Keratinocyte (primary cell): Measurements from ENCODE around the gene NAALADL2.

Source experiments
- CTCF ChIP-seq, 3 experiments: IDR thresholded peaks in 1 of 3; conservative IDR thresholded peaks in 1 of 3; optimal IDR thresholded peaks in 1 of 3; 2 replicates in 2 of 3; 3 replicates in 1 of 3; pipeline versions ENCODE3 to v1.5.1; 2011; ENCODE audit warnings: low read length in 3 of 3, mild to moderate bottlenecking in 3 of 3, moderate library complexity in 2 of 3, control low read depth in 1 of 3, inconsistent platforms in 1 of 3; ENCODE audit not compliant: insufficient read depth in 2 of 3; ENCODE audit errors: extremely low read depth in 1 of 3
- EZH2 ChIP-seq: IDR thresholded peaks from one replicate; pipeline ENCODE4 v1.6.1; 2012; ENCODE audit warnings: inconsistent platforms, mild to moderate bottlenecking, low read length, moderate library complexity

DNA sequence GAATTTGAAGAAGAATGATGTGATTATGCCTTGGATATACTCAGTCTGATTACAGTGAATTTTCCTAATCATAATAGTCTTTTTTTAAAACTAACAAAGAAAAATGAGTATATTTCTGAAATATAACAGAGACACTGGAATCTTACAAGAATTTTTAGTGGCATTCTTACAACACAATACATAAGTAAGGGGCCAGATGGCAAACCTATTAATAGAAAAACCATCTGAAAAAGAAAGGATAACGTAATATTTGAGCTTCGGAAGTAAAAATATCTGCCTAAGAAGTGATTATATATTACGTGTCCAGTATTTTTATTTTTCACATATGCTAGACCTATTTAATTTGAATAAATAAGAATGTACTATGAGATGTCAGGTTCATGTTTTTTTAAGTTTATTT, 452.8 kb downstream of the NAALADL2 start:
- TF ChIP-seq CTCF (optimal IDR thresholded peaks at IDR 0.05 in 1 of 3, IDR thresholded peaks at IDR 0.05 in 1 of 3, conservative IDR thresholded peaks at IDR 0.05 in 1 of 3; ENCODE audit: extremely low read depth in 1 of 3, insufficient read depth in 2 of 3, low read length in 3 of 3) (no peak), EZH2 (no peak)
